ENCODE results near the gene GCNT2.

GCNT2 gene

GRCh38 chr6:10555625-10556309 lies 34.6 kb downstream of the GCNT2 start:
- peak; percentile 91; the same call in 1 of the 2 replicates for TF ChIP-seq SIN3A (IDR thresholded peaks at IDR 0.05; ENCODE audit: borderline replicate concordance, insufficient read depth, low read length)
- peak; percentile 27 for TF ChIP-seq FOXP2 (optimal IDR thresholded peaks at IDR 0.05; ENCODE audit: borderline replicate concordance, extremely low read depth, extremely low read length, insufficient read depth)
- TF ChIP-seq POLR2AphosphoS5 (IDR thresholded peaks at IDR 0.05; ENCODE audit: low read depth, low read length) = peak; percentile 53; the same call in 1 of the 2 replicates
- TF ChIP-seq REST (IDR thresholded peaks at IDR 0.05; ENCODE audit: insufficient read depth in 1 of 2, low read depth in 2 of 2, low read length in 2 of 2) = no peak

- TF ChIP-seq SIN3A (IDR thresholded peaks at IDR 0.05; ENCODE audit: borderline replicate concordance, insufficient read depth, low read length) (no peak), POLR2AphosphoS5 (IDR thresholded peaks at IDR 0.05; ENCODE audit: low read depth, low read length) (no peak), TAF1 (IDR thresholded peaks at IDR 0.05; ENCODE audit: borderline replicate concordance, insufficient read depth, low read length) (no peak), FOXP2 (optimal IDR thresholded peaks at IDR 0.05; ENCODE audit: borderline replicate concordance, extremely low read depth, extremely low read length, insufficient read depth) (no peak)
These were observed 35.4 kb downstream of the GCNT2 start for GRCh38 chr6:10556589-10556988.

GRCh38 chr6:10556992-10557391 lies 35.8 kb downstream of the GCNT2 start:
- TF ChIP-seq POLR2AphosphoS5 (IDR thresholded peaks at IDR 0.05; ENCODE audit: low read depth, low read length) = no peak
- TF ChIP-seq FOXP2 (optimal IDR thresholded peaks at IDR 0.05; ENCODE audit: borderline replicate concordance, extremely low read depth, extremely low read length, insufficient read depth) = no peak
- no peak for TF ChIP-seq SIN3A (IDR thresholded peaks at IDR 0.05; ENCODE audit: borderline replicate concordance, insufficient read depth, low read length)

- TF ChIP-seq REST (IDR thresholded peaks at IDR 0.05; ENCODE audit: insufficient read depth in 1 of 2, low read depth in 2 of 2, low read length in 2 of 2) (no peak), SIN3A (IDR thresholded peaks at IDR 0.05; ENCODE audit: borderline replicate concordance, insufficient read depth, low read length) (no peak), POLR2AphosphoS5 (IDR thresholded peaks at IDR 0.05; ENCODE audit: low read depth, low read length) (no peak), TAF1 (IDR thresholded peaks at IDR 0.05; ENCODE audit: borderline replicate concordance, insufficient read depth, low read length) (no peak), FOXP2 (optimal IDR thresholded peaks at IDR 0.05; ENCODE audit: borderline replicate concordance, extremely low read depth, extremely low read length, insufficient read depth) (no peak)
These were observed 36.8 kb downstream of the GCNT2 start for GRCh38 chr6:10557913-10558312.

GRCh38 chr6:10558565-10558964 lies 37.4 kb downstream of the GCNT2 start:
- TF ChIP-seq POLR2AphosphoS5 (IDR thresholded peaks at IDR 0.05; ENCODE audit: low read depth, low read length) (no peak), TAF1 (IDR thresholded peaks at IDR 0.05; ENCODE audit: borderline replicate concordance, insufficient read depth, low read length) (no peak)

- TF ChIP-seq REST (IDR thresholded peaks at IDR 0.05; ENCODE audit: insufficient read depth in 1 of 2, low read depth in 2 of 2, low read length in 2 of 2) (no peak), SIN3A (IDR thresholded peaks at IDR 0.05; ENCODE audit: borderline replicate concordance, insufficient read depth, low read length) (no peak), POLR2AphosphoS5 (IDR thresholded peaks at IDR 0.05; ENCODE audit: low read depth, low read length) (no peak), TAF1 (IDR thresholded peaks at IDR 0.05; ENCODE audit: borderline replicate concordance, insufficient read depth, low read length) (no peak), FOXP2 (optimal IDR thresholded peaks at IDR 0.05; ENCODE audit: borderline replicate concordance, extremely low read depth, extremely low read length, insufficient read depth) (no peak)
These were observed 38.5 kb downstream of the GCNT2 start for GRCh38 chr6:10559522-10560152.
